Ishikawa (cell line): ENCODE data around the gene ANKRD33B.

ENCODE experiments used
- CEBPB ChIP-seq: IDR thresholded peaks from 2 replicates; pipeline ENCODE4 v1.6.1; 2012
- CREB1 ChIP-seq: IDR thresholded peaks from 2 replicates; pipeline ENCODE4 v1.6.1; 2012; ENCODE audit warnings: low read depth
- EP300 ChIP-seq: IDR thresholded peaks from 2 replicates; pipeline ENCODE4 v1.6.1; 2012; ENCODE audit warnings: borderline replicate concordance
- FOXM1 ChIP-seq: IDR thresholded peaks from 2 replicates; pipeline ENCODE4 v1.6.1; 2012; ENCODE audit warnings: low read depth, borderline replicate concordance
- RAD21 ChIP-seq: IDR thresholded peaks from 2 replicates; pipeline ENCODE4 v1.6.1; 2012; ENCODE audit warnings: low read depth
- TAF1 ChIP-seq: IDR thresholded peaks from 2 replicates; pipeline ENCODE4 v1.6.1; 2012; ENCODE audit warnings: low read depth, mild to moderate bottlenecking
- TEAD4 ChIP-seq: IDR thresholded peaks from 2 replicates; pipeline ENCODE4 v1.6.1; 2012

DNA sequence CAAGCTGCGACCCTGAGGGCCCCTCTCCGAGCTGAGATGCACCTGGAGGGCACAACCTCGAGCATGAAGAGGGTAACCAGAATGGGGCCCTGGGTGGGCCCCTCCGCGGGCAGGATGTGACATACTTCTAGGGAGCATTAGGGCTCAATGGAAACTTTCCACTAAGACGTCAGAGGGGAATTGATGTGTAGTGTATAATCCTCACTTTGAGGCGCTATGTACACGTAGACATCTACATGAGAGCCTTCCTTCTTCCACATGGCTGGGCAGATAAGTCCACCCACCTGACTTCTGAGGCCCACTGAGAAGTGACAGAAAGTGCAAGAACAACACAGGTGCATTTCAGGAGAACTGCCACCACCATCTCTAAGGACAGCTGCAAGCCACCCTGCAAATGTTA is 136.1 kb downstream of the ANKRD33B start:
- no peak for TF ChIP-seq CREB1
- TF ChIP-seq EP300 = no peak
- no peak for TF ChIP-seq FOXM1
- no peak for TF ChIP-seq TAF1
- TF ChIP-seq TEAD4 = no peak
- TF ChIP-seq CEBPB = no peak
- TF ChIP-seq RAD21 = no peak
